ENCODE data around the gene PCDHGA8. TPM values are rescaled to one million over a fixed set of nuclear protein-coding genes. Genes with fewer than 3 reads are reported as not detected.
"Not testable (repeated sequence)": the region's sequence is repeated elsewhere in the genome, so short reads cannot be mapped to it uniquely, and the experiment has no call there.

PCDHGA8 gene
- total and polyA plus RNA-seq, 4 donors: 0.02 to 0.75 (median 0.13) TPM

GRCh38 chr5:141417494-141418172 lies 25.2 kb downstream of the PCDHGA8 start, which contains the start of gene PCDHGB7:
PCDHGB7 (plus strand) TSS chr5:141417677; CDS start chr5:141417860, 183 bp downstream.
- TF ChIP-seq CTCF (IDR thresholded peaks at IDR 0.05; ENCODE audit: low read depth, low read length, missing input control) (peak; percentile 64), RAD21 (IDR thresholded peaks at IDR 0.05) (peak; percentile 73 to 80)
- not testable (repeated sequence) for H3K27me3 ChIP-seq (ENCODE audit: control insufficient read depth in 4 of 4, insufficient read depth in 4 of 4, low read length in 3 of 4); H3K27ac ChIP-seq (ENCODE audit: low read depth in 1 of 2, low read length in 2 of 2); H3K4me1 ChIP-seq (ENCODE audit: control insufficient read depth in 4 of 4, insufficient read depth in 4 of 4, low read length in 3 of 4); H3K36me3 ChIP-seq (ENCODE audit: control insufficient read depth in 4 of 4, insufficient read depth in 3 of 4, low read depth in 1 of 4, low read length in 3 of 4); H3K9ac ChIP-seq (ENCODE audit: low read depth in 1 of 2, low read length in 2 of 2)
- 12% methylated on average over 47 of the region's 47 CpGs for WGBS
- peaks cover 41 to 77% (median 52%) of the 10 kb centered on the region in 4 donors for H3K9me3 ChIP-seq (ENCODE audit: control insufficient read depth in 4 of 4, low read length in 3 of 4)
- peak within 1 kb of the TSS; percentile 32 to 67 (median 48) for H3K4me3 ChIP-seq (ENCODE audit: low read depth in 1 of 3, low read length in 3 of 3)
- peak; percentile 53 for DNase-seq (ENCODE audit: low spot score)

GRCh38 chr5:141419074-141419880 lies 26.8 kb downstream of the PCDHGA8 start:
- Histone ChIP-seq H3K4me1 (ENCODE audit: control insufficient read depth in 4 of 4, insufficient read depth in 4 of 4, low read length in 3 of 4) (no peaks in the 10 kb centered on the region), H3K27me3 (ENCODE audit: control insufficient read depth in 4 of 4, insufficient read depth in 4 of 4, low read length in 3 of 4) (peaks cover 0 to 5% (median 0%) of the 10 kb centered on the region in 4 donors), H3K4me3 (ENCODE audit: low read depth in 1 of 3, low read length in 3 of 3) (peak overlapping the region in 2 of 3 donors; percentile 23 to 59), H3K9ac (ENCODE audit: low read depth in 1 of 2, low read length in 2 of 2) (no peak overlapping the region), H3K36me3 (ENCODE audit: control insufficient read depth in 4 of 4, insufficient read depth in 3 of 4, low read depth in 1 of 4, low read length in 3 of 4) (no peaks in the 10 kb centered on the region), H3K27ac (ENCODE audit: low read depth in 1 of 2, low read length in 2 of 2) (no peak overlapping the region), H3K9me3 (ENCODE audit: control insufficient read depth in 4 of 4, low read length in 3 of 4) (peaks cover 47 to 75% (median 58%) of the 10 kb centered on the region in 4 donors)
- no peak for DNase-seq (ENCODE audit: low spot score)
- WGBS: 35% methylated on average over 74 of the region's 74 CpGs
- TF ChIP-seq YY1 (IDR thresholded peaks at IDR 0.05): no peak
- TF ChIP-seq JUND (IDR thresholded peaks at IDR 0.05): no peak
- no peak for TF ChIP-seq ATF3 (IDR thresholded peaks at IDR 0.05)
- TF ChIP-seq EGR1 (IDR thresholded peaks at IDR 0.05; ENCODE audit: low read depth in 2 of 2): no peak
- no peak for TF ChIP-seq ZBTB33 (IDR thresholded peaks at IDR 0.05)
- TF ChIP-seq NR2F2 (IDR thresholded peaks at IDR 0.05): no peak
- no peak for TF ChIP-seq RXRA (IDR thresholded peaks at IDR 0.05)
- TF ChIP-seq FOXA2 (IDR thresholded peaks at IDR 0.05): no peak
- no peak for TF ChIP-seq SP1 (IDR thresholded peaks at IDR 0.05)
- no peak for TF ChIP-seq RAD21 (IDR thresholded peaks at IDR 0.05)
- no peak for TF ChIP-seq MAX (IDR thresholded peaks at IDR 0.05)
- TF ChIP-seq CTCF (IDR thresholded peaks at IDR 0.05; ENCODE audit: low read depth, low read length, missing input control): no peak

Data from liver (tissue), 9 donors.